ENCODE data around the gene TNFRSF1A.

TNFRSF1A gene

DNA sequence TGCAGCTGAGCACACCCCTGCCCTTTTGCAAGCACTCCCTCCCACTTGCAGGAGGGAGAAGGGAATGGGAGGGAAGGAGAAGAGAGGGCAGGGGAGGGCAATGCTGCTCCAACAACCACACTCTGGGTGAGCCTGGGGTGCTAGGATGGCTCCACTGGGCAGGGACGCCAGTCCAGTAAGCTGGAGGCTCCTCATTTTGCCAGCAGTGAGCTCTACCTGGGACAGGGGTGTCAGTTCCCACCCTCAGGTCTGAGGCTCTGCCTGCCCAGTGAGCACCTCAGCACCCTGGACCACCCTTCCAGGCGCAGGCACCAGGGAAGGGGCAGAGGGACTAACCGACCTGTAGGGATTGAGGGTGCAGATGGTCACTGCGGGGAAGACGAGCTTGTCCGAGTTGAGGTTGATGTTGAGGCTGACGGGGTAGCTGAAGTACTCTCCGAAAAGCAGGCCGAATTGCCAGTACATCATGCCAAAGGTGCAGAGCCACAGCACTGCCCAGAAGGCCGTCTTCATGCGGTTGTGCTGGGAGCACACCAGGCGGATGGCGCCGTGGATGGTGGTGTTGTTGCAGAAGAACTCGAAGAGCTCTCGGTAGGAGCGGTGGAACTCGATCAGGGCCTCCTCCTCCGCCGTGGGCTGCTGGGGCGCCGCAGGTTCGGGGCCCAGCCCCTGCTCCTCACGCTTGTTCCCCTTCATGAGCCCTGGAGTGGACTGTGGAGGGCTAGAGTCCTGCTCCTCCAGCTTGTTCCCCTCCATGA lies 32.3 kb upstream of the TNFRSF1A start:
- DNase-seq (ENCODE audit: low read depth) = no peak
- no peak overlapping the region for H3K4me3 ChIP-seq (ENCODE audit: low read length)
- TF ChIP-seq, protein P1, sequence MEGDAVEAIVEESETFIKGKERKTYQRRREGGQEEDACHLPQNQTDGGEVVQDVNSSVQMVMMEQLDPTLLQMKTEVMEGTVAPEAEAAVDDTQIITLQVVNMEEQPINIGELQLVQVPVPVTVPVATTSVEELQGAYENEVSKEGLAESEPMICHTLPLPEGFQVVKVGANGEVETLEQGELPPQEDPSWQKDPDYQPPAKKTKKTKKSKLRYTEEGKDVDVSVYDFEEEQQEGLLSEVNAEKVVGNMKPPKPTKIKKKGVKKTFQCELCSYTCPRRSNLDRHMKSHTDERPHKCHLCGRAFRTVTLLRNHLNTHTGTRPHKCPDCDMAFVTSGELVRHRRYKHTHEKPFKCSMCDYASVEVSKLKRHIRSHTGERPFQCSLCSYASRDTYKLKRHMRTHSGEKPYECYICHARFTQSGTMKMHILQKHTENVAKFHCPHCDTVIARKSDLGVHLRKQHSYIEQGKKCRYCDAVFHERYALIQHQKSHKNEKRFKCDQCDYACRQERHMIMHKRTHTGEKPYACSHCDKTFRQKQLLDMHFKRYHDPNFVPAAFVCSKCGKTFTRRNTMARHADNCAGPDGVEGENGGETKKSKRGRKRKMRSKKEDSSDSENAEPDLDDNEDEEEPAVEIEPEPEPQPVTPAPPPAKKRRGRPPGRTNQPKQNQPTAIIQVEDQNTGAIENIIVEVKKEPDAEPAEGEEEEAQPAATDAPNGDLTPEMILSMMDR (conservative IDR thresholded peaks at IDR 0.05; ENCODE audit: low read depth, low read length) = no peak

DNA sequence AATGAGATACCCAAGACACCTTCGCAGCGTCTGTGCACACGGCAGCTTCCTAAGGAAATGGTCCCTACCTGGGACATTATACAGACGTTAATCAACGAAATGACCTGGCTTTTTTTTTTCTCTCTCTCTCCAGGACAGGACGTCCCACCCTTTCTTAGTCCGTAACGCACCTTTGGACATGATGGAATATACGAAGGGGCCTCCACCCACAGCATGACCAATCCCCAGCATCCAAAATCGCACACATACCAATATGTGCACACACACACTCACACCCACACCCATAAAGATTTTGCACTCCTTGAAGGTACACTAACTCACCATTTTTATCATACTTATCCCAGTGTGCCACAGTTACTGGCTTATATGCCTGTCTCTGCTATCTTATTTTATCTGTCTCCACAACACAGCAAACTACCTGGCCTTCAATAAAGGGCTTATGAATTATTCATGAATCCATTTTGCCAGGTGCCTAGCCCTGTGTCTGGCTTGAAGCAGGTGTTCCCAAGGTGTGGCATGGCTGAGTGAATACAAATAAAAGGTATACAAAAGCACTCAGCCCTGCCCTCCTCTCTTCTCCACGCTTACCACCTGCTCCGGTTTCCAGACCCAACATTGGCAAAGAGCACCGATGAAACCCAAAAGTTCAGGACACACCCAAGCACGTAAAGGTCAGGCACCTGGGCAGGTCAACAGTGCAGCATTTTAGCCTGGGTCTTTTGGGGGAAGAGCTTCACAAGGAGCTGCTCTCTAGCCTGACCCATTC lies 31.3 kb upstream of the TNFRSF1A start:
- TF ChIP-seq, protein P1 (conservative IDR thresholded peaks at IDR 0.05; ENCODE audit: low read depth, low read length) = no peak
- no peak for DNase-seq (ENCODE audit: low read depth)
- H3K4me3 ChIP-seq (ENCODE audit: low read length) = no peak overlapping the region

DNA sequence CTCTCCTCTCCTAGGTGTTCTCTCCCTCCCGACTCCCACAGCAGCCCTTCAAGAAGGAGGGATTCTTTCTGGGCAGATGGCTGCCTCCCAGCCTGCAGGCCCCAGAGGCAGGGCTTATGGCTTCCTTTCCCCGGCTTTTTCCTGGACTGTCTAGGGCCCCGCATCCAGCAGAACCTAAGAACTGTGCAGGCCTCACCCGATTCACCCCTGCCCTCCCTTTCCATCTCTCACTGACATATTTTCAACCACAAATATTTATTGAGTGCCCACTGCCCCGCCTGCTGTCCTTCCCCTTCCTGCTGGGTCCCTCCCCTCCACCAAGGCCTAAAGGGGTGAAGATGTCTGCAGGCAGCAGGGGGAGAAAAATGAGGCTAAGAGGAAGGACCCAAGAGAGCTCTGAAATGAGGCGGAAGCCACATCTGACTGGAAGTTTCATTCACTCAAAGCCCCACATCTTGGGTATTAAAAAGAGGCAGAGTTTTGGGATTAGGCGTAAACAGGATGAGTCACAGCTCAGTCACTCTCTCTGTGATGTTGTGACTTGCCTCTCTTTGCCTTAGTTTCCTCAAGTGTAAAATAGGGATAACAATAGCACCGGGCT lies 30.6 kb upstream of the TNFRSF1A start:
- H3K4me3 ChIP-seq (ENCODE audit: low read length) = no peak overlapping the region
- TF ChIP-seq, protein P1 (conservative IDR thresholded peaks at IDR 0.05; ENCODE audit: low read depth, low read length) = no peak
- peak; percentile 67 for DNase-seq (ENCODE audit: low read depth)

DNA sequence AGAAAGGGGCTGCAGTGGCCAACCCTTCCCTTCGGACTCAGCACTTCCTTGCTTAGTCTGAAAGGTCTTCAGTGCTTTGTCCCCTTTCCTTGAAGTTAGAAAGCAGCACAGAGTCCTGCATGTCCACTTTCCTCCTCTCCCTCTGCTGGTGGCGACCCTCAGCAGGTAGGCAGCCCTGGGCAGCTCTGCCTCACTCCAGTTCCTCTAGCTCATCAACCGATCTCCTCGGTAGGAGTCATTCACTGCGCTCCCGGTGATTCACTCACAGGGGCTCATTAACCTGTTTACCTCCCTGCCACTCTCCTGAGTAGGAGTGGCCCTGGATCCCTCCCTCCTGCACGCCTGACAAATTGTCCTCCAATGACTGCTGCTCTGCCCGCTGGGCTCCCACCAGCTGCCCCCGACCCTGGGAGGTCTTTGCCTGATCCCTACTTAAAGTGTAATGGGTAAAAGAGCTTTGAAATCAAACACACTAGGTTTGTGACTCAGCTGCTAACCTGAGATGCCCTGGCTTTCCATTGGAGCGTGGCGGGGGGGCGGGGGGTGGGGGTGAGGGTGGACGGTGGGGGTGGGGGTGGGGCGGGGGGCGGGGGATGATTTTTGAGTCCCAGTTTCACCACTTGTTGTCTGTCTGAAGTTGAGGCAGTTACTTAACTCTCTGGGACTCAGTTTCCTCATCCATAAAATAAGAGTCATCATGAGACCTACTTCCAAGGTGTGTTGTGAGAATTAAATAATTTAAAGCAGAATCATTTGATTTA lies 29.3 kb upstream of the TNFRSF1A start:
- TF ChIP-seq, protein P1 (conservative IDR thresholded peaks at IDR 0.05; ENCODE audit: low read depth, low read length) = peak; percentile 52

DNA sequence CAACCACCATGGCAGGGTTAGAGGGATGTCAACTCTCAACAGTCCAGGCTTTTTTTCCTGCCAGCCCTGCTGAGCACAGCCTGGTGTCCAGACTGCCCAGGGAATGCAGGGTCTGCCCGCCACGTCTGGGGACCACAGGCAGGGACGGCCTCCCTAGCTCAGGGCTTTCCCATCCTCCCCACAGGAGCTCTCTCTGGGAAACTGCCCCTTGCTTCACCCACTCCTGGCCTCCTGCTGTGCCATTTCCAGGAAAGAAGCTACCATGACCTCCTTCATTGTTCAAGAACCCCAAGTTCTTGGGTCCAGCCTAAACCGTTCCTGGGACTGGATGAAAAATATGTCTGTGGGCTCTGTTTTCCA lies 28.7 kb upstream of the TNFRSF1A start:
- no peak for DNase-seq (ENCODE audit: low read depth)
- TF ChIP-seq, protein P1 (conservative IDR thresholded peaks at IDR 0.05; ENCODE audit: low read depth, low read length) = no peak
- no peak overlapping the region for H3K4me3 ChIP-seq (ENCODE audit: low read length)

More for the DNA sequence above, 29.3 kb upstream of the TNFRSF1A start:
- peak; percentile 91 for DNase-seq (ENCODE audit: low read depth)
- no peak overlapping the region for H3K4me3 ChIP-seq (ENCODE audit: low read length)

DNA sequence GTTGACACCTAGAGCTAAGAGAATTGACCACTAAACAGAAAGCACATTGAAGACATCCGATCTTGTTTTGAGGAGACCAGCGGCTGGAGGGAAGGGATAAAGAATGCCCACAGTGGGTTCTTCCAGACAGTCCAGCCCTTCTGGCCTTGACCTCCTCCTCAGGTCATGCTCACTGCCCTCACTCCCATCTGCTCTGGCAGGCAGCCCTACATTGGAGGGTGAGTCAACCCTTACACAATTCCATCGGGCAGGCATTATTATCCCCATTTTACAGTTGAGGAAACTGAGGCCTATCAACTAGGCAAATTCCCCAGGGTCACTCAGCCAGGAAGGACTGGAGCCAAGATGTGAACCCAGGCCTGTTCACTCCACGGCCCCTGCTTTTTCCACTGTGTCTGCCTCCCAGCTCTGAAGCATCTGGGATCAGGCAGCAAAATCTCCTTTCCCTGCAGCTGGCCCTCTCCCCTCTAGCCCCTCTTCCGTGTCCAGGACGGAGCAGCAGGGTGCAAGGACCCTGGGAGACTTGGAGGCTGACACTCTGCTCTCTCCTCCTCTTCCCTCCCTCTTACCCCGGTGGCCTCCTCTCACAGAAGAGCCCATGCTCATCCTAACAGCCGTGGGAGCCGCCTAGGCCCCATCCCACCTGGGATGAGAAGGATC lies 28.2 kb upstream of the TNFRSF1A start:
- TF ChIP-seq, protein P1 (conservative IDR thresholded peaks at IDR 0.05; ENCODE audit: low read depth, low read length) = no peak
- no peak overlapping the region for H3K4me3 ChIP-seq (ENCODE audit: low read length)
- no peak for DNase-seq (ENCODE audit: low read depth)

Data from retinal pigment epithelial cell (primary cell).